HG03159 (cell line): ENCODE results near the gene HADHA.

Experiments used
- ATAC-seq: cut with Tn5 transposase; IDR thresholded peaks from one replicate; pipeline ENCODE4 v1.9.1; 2021; ENCODE audit warnings: mild to moderate bottlenecking, moderate library complexity; ENCODE audit not compliant: unreplicated experiment

Gene HADHA

DNA sequence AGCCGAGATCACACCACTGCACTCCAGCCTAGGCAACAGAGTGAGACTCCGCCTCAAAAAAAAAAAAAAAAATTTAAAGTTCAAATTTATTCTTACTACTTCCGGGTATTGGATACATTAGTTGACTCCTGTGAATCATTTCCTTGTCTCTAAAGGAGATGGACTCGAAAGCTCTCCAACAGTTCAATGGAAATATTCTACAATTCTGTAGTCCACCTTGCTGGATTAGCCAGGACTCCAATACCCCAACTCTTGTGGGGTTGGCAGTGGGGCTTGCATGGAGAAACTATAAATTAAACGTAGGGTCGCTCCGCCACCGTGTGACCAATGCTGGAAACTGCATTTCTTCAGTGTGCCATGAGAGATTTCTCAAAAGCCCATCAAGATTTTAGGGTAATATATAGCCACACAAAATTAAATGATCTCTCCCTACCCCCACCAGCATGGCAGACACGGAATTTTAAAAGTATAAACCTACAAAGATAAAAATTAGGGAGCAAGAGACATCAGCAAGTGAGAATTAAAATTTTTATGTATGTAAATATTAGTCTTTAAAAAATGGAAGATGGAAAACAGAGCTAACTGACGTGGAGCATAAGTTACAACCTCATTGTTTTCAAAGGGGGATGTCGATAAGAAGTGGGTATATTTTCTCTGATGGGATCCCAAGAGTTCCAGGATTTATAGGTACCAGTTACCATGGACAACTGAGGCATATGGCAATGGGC lies 99.3 kb downstream of the HADHA start:
- no peak for ATAC-seq

DNA sequence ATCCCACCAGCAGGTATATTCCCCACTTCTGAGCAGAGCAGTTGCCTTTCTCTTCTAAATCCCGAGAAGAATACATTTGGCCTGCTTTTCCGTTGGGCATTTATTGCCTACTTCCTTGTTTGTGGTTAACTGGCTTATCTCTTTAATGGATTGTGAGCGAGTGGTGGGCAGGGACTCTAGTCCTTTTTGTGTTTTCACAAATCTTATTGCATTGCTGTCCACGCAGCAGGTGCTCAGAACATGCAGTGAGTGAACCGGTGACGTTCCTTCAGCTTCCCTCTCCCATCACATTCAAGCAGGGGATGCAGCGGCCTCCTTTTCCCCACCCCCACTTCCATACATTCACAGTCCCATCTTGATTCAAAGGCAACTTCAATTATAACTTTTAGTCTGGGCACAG lies 100.4 kb downstream of the HADHA start:
- no peak for ATAC-seq

DNA sequence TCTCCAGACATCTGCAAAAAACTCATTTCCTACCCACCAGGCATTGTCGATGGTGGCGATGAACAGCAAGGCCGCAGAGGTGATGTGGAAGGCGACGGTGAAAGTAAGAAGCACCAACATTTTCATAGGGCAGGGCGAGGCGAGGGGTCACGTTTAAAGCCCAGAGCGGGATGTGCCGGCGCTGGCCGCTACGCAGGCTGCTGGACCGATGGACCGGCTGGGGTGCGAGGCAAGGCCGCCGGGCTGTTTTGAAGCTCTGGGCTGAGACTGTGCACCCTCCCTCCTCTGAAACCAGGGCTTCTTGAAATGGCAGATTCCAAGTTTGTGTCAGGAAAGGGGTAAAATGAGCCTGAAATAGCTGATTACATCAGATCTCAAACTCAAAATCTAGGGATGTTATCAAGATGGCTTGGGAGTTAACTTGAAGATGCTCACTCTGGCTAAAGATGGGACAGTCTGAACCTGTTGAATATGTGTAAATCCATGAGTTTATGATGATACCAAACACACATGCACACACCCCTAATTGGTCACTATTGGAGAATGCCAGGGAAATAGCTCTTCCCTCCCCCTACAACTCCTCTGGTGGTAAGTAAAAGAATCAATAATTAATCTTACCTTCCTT lies 103.2 kb downstream of the HADHA start:
- no peak for ATAC-seq
